NB4 (cell line): ENCODE measurements around the gene TMEM132C.

Experiments used
- CTCF ChIP-seq: IDR thresholded peaks from one replicate; pipeline ENCODE4 v1.5.1; 2012; ENCODE audit warnings: low read depth, low read length
- POLR2A ChIP-seq: IDR thresholded peaks from 2 replicates; pipeline ENCODE4 v1.6.1; 2011; ENCODE audit warnings: mild to moderate bottlenecking; ENCODE audit not compliant: insufficient read length; ENCODE audit errors: extremely low read depth

GRCh38 chr12:128705140-128705539 lies 438.2 kb downstream of the TMEM132C start:
- TF ChIP-seq CTCF (no peak), POLR2A (no peak)
